Spleen (tissue), 7 donors: ENCODE measurements around the gene IL1F10.
A peak's percentile ranks its signal among the peaks of the same experiment; 100 is the strongest.

Experiments used
- CTCF ChIP-seq, 11 experiments: fragments of 200-600 bp in 7 of 11; fragments of 450-650 bp in 4 of 11; sonication (generic) in 4 of 11; IDR thresholded peaks in 8 of 11; conservative IDR thresholded peaks in 3 of 11; 1 replicate in 7 of 11; 2 replicates in 4 of 11; pipeline versions ENCODE4 v1.4.0 to v1.8.0; 2016 to 2021; ENCODE audit warnings: antibody characterized with exemption in 11 of 11, inconsistent platforms in 4 of 11, mild to moderate bottlenecking in 1 of 11
- POLR2A ChIP-seq, 3 donors: fragments of 450-650 bp; IDR thresholded peaks; one replicate each; pipeline ENCODE4 v1.5.1; 2017; ENCODE audit warnings: antibody characterized with exemption in 3 of 3, mild to moderate bottlenecking in 1 of 3
- POLR2AphosphoS5 ChIP-seq, 3 donors: sonication (generic); formaldehyde crosslinking; IDR thresholded peaks; one replicate each; pipeline ENCODE4 v1.5.1; 2017; ENCODE audit warnings: antibody characterized with exemption in 3 of 3
- donor health status: DM: no; HTN: no; CAD: no; lungs with moderate emphysema.
- donor health status: DM: no; HTN: no; CAD: no.
- donor health status: DM: no; HTN: no; CAD: no.

- TF ChIP-seq POLR2A (IDR thresholded peaks at IDR 0.05) (no peak), POLR2AphosphoS5 (IDR thresholded peaks at IDR 0.05) (no peak), CTCF (IDR thresholded peaks at IDR 0.05 in 8 of 11, conservative IDR thresholded peaks at IDR 0.05 in 3 of 11) (peak; percentile 19 to 75 (median 53))
Observed at GRCh38 chr2:113080134-113080533, 12.4 kb downstream of the IL1F10 start.
